Adipocyte (in vitro differentiated cells): ENCODE results near the gene NSG1.

Experiments
- DNase-seq: peaks from one replicate; pipeline ENCODE4 v3.0.0-alpha.2; 2015; ENCODE audit warnings: low read depth
- H3K27me3 ChIP-seq: replicated peaks from 2 replicates; pipeline ENCODE4 v1.7.0; 2013; ENCODE audit warnings: mild to moderate bottlenecking, low read length, moderate library complexity; ENCODE audit not compliant: control insufficient read depth, insufficient read depth
- H3K36me3 ChIP-seq: 2 replicates; pipeline ENCODE4 v1.7.0; 2013; ENCODE audit warnings: low read length, mild to moderate bottlenecking, moderate library complexity; ENCODE audit not compliant: control insufficient read depth, insufficient read depth, severe bottlenecking
- H3K4me1 ChIP-seq: 2 replicates; pipeline ENCODE4 v1.7.0; 2013; ENCODE audit warnings: mild to moderate bottlenecking, low read length, moderate library complexity; ENCODE audit not compliant: control insufficient read depth, insufficient read depth
- H3K4me3 ChIP-seq: 2 replicates; pipeline ENCODE4 v1.7.0; 2013; ENCODE audit warnings: mild to moderate bottlenecking, low read length, moderate library complexity
- H3K9ac ChIP-seq: 2 replicates; pipeline ENCODE4 v1.7.0; 2013; ENCODE audit warnings: mild to moderate bottlenecking, low read length, moderate library complexity
- H3K9me3 ChIP-seq: 2 replicates; pipeline ENCODE4 v1.7.0; 2013; ENCODE audit warnings: mild to moderate bottlenecking, low read length, moderate library complexity; ENCODE audit not compliant: control insufficient read depth

The NSG1 gene

GRCh38 chr4:4377191-4377590, 9.7 kb upstream of the NSG1 start:
- H3K36me3 ChIP-seq: no peaks in the 10 kb centered on the region
- H3K27me3 ChIP-seq: peaks cover 61% of the 10 kb centered on the region
- H3K9ac ChIP-seq: no peak overlapping the region
- no peaks in the 10 kb centered on the region for H3K4me1 ChIP-seq
- DNase-seq: no peak
- no peak overlapping the region for H3K4me3 ChIP-seq
- peaks cover 12% of the 10 kb centered on the region for H3K9me3 ChIP-seq

DNA sequence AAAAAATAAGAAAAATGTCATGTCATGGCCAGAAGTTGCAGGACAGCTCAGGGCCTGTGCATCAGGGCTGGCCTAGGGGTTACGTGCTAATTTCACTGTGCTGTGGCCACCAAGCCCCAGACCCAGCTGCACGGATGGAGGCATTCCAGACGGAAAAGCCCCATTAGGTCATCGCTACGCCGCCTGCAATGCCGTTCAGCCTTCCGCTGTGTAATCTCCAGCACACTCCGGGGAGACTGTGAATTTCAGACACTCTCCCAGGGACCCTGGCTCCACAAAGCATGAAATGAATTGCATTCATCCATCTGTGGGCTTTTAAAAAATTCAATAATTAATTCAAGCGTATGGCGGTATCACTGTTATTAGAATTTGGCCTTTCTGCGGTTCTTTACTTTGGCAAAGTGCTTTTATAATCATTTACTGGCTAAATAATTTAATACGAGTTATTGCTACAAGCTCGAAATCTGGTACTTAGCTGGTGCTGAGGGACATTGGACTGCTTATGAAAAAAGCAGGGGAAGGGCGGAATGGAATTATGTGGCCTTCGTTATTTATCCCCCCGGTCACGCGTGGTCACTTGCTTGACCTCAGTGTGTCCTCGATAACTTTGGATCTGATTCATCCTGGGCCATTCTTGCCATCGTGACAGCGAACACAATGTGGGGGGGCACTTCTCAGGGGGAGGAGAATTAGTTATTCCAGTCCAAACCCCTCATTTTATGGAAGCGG, 9.0 kb upstream of the NSG1 start:
- no peak for DNase-seq
- Histone ChIP-seq H3K4me1 (no peaks in the 10 kb centered on the region), H3K4me3 (no peak overlapping the region), H3K9me3 (peaks cover 12% of the 10 kb centered on the region), H3K36me3 (no peaks in the 10 kb centered on the region), H3K27me3 (peaks cover 59% of the 10 kb centered on the region), H3K9ac (no peak overlapping the region)

DNA sequence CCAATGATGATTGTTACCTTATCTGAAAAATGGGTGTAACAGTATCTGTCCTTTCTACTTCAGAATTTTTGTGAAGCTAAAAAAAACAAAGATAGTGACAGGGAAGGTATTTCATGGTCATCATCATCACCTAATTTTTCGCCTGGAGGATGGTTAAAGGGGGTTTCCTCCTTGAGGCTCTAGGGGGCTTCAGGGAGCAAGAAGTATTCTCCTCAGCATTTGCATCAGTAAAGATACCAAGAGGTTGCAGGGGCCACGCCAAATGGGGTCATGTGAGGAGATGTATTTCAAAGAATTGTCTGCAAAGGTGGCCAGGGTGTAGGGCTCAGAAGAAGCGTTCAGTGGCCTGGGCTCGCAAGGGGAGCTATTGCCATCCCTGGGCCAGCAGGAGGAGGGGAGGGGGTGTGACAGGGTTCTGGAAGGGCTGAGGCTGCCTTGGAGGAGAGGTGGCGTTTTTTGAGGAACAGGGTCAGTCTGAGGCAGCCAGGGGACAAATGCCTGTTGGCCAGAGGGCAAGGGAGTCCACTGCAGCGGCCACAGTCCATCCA, 7.3 kb upstream of the NSG1 start:
- Histone ChIP-seq H3K9ac (no peak overlapping the region), H3K4me1 (no peaks in the 10 kb centered on the region), H3K4me3 (no peak overlapping the region), H3K36me3 (no peaks in the 10 kb centered on the region), H3K9me3 (peaks cover 8% of the 10 kb centered on the region), H3K27me3 (peaks cover 44% of the 10 kb centered on the region)
- no peak for DNase-seq

- Histone ChIP-seq H3K9ac (no peak overlapping the region), H3K4me3 (no peak overlapping the region), H3K9me3 (no peaks in the 10 kb centered on the region), H3K4me1 (no peaks in the 10 kb centered on the region), H3K27me3 (peaks cover 30% of the 10 kb centered on the region), H3K36me3 (no peaks in the 10 kb centered on the region)
- DNase-seq: no peak
Observed at GRCh38 chr4:4383085-4383484, 3.8 kb upstream of the NSG1 start.

- Histone ChIP-seq H3K4me3 (no peak overlapping the region), H3K9ac (no peak overlapping the region), H3K4me1 (no peaks in the 10 kb centered on the region), H3K27me3 (peaks cover 40% of the 10 kb centered on the region), H3K9me3 (no peaks in the 10 kb centered on the region), H3K36me3 (no peaks in the 10 kb centered on the region)
- no peak for DNase-seq
Observed at GRCh38 chr4:4384837-4385236, 2.1 kb upstream of the NSG1 start.

DNA sequence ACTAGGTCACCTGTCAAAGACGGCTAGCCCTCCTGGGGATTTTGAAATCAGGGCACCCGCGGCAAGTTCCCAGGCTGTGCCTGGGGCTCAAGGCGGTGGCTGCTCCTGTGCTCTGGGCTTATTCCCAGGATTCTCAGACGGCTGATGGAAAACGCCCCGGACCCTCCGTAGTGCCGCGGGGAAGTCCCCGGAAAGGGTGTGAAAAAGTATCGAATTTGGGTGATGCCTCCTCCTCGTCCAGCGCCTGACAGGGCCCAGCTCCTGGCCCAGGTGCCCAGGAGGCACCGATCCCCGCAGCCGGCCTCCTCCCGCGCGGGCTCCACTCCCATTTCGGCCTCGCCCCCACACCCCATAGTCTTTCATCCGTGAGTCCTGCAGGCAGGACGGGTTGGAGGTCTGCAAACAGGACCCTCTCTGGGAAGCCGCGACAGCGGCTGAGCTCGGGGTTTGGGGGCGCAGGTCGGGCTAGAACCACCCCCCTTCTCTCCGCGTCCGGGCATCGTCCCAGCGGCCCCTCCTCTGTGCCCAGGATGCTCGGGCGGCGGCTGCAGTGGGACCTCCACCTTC, 1.1 kb upstream of the NSG1 start:
- Histone ChIP-seq H3K4me3 (no peak overlapping the region), H3K9ac (no peak overlapping the region), H3K9me3 (no peaks in the 10 kb centered on the region), H3K4me1 (no peaks in the 10 kb centered on the region), H3K36me3 (no peaks in the 10 kb centered on the region), H3K27me3 (peaks cover 42% of the 10 kb centered on the region)
- DNase-seq: no peak

GRCh38 chr4:4386296-4386735, 586 bp upstream of the NSG1 start:
- Histone ChIP-seq H3K4me3 (peak overlapping the region; percentile 58), H3K9ac (no peak overlapping the region), H3K27me3 (peaks cover 42% of the 10 kb centered on the region), H3K36me3 (no peaks in the 10 kb centered on the region), H3K9me3 (no peaks in the 10 kb centered on the region), H3K4me1 (no peaks in the 10 kb centered on the region)
- DNase-seq: peak; percentile 17

DNA sequence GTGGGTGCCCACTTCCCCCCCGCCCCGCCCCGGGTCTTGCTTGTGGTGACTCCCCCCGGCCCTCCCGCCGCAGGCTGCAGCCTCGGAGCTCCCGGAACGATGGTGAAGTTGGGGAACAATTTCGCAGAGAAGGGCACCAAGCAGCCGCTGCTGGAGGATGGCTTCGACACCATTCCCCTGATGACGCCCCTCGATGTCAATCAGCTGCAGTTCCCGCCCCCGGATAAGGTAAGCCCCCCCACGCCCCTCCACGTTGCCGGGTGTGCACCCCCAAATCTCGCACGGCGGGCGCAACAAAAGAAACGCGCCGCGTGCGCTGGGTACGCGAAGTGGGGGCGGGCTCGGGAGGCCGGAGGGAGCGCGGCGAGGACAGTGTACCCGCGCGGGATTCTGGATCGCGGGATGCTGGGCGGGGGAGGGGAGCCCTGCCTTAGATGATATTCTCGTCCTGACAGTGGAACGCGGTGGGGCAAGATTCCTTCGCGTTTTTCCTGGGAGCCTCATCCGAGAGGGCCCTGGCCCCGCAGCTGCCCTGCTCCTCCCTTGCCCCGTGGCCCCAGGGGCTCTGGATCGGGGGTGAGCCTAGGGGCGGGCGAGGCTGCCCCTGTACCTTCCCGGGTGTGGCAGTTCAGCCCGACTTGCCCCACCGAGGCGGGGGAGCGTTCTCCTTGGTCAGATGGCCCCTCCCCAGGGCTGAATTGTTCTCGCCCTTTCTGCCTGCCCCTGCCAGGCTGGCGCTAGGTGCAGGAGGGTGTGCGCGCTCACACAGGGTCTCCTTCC, 819 bp downstream of the NSG1 start:
- Histone ChIP-seq H3K4me3 (no peak overlapping the region), H3K9ac (no peak overlapping the region), H3K9me3 (no peaks in the 10 kb centered on the region), H3K27me3 (peaks cover 45% of the 10 kb centered on the region), H3K36me3 (no peaks in the 10 kb centered on the region), H3K4me1 (no peaks in the 10 kb centered on the region)
- DNase-seq: peak; percentile 18

- Histone ChIP-seq H3K9ac (no peak overlapping the region), H3K36me3 (no peaks in the 10 kb centered on the region), H3K4me1 (no peaks in the 10 kb centered on the region), H3K9me3 (no peaks in the 10 kb centered on the region), H3K27me3 (peaks cover 51% of the 10 kb centered on the region), H3K4me3 (no peak overlapping the region)
- DNase-seq: no peak
Observed at GRCh38 chr4:4388311-4388790, 1.4 kb downstream of the NSG1 start.

DNA sequence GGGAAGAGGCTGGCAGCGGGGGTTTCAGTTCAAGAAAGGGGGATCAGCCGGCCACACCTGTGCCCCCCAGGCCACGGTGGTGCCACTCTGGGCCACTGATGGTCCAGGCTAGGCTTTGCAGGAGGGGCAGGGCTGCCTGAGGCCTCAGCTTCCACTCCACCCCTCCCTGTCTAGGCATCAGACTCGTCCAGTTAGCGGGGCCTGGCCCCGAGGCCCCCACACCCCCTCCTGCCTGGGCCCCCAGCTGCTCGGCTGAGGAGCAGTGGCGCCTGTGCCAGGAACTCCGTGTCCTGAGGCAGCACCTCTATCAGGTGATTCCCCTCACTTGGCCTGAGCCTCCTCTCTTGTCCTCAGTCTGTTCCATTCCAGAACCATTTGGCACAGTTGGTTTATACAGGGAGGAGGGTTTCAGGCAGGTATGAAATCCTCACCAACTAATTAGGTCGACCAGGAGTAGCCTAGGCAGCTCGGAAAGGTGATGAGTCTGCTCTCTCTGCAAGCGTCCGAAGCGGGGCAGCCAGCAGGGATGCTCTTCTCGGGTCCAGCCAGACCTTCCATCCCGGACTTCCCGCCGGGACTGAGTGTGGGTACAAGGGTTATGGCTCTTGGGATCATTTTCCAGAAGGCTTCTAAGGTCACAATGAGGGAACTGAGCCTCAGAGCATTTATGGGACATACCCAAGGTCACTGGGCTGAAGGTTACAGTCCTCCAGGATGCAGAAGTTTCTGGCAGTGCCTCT, 2.1 kb downstream of the NSG1 start:
- Histone ChIP-seq H3K9me3 (no peaks in the 10 kb centered on the region), H3K4me3 (no peak overlapping the region), H3K36me3 (no peaks in the 10 kb centered on the region), H3K27me3 (peaks cover 53% of the 10 kb centered on the region), H3K4me1 (no peaks in the 10 kb centered on the region), H3K9ac (no peak overlapping the region)
- DNase-seq: no peak
